CD4-positive, alpha-beta T cell treated with Interferon alpha-2 for 1 hour (primary cell): ENCODE results near the gene MIPEP.

Source experiments
- DNase-seq, 2 donors: peaks; one replicate each; pipeline ENCODE4 v3.0.0-alpha.2; 2020 to 2022

MIPEP gene

DNA sequence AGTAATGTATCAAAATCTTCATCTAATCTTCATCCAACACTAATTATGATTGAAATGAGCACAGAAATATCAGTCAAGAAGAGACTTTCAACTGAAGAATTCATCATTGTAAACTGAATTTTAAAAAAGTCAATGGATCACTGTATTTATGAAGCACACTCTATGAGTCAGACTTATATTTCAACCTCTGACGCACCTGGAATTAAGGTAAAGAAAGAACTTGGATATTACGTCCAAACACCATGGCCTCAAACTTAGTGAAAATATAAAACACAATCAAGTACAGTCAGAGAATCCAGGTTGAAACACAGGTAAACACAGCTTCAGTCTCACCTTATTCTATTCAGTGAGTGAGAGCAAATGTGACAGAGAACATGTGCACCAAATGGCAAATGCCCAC, 39.5 kb downstream of the MIPEP start:
- DNase-seq: no peak

DNA sequence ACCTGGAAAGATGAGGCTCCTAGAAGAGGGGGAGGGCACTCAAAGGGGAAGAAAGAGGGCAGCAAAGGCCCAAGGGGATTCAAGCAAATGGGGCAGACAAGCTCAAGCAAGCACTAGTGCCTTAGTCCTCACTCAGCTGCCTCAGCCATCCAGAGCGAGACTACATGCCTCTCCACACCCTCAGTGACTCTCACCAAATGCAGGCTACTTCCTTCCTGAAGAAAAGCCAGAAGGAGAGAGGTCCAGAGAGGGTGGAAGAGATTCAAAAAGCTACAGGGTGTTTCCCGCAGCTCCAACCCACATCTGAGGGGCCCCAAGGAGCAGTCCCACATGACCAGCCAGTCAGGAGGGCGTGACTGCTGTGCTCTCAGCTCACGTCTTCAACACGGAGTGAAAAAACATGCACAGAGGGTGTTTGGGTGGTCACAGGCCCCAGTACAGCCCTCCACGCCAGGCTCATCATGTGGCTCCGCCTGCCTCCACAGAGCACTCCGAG, 40.5 kb downstream of the MIPEP start:
- no peak for DNase-seq

DNA sequence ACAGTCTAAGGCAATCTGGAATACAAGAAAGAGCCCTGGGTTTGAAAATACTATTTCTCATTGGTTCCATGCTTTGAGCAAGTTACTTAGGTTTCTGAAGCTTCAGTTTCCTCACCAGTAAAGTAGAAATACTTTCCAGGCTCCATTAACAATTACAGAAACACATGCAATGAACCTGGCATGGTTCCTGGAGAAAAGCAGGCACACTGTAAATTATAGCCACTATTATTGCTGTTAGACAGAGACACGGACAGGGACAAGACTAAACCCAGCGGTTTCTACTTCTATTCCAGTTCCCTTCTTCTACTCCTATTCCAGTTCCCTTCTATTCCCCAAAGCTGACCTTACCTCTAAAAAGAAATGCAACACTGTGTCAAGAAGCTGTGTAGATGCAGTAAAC, 41.2 kb downstream of the MIPEP start:
- no peak for DNase-seq

DNA sequence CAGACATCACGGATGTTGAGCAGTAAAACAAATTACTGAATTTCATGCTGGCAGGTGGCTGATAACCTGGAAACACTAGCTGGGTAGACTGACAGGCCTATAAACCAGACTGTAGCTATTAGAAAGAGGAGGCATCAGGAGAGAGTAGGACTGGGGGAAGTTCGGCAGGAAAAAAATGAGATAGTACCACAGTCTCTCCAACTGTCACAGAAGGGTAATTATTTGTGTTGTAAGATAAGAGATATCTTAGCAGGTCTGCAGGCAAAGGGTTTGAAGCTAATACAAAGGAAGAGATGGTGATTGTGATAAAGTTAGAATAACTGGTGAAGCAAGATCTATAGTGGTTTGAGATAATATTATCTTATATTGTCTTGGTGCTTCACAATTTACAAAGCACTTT, 41.7 kb downstream of the MIPEP start:
- DNase-seq: no peak

DNA sequence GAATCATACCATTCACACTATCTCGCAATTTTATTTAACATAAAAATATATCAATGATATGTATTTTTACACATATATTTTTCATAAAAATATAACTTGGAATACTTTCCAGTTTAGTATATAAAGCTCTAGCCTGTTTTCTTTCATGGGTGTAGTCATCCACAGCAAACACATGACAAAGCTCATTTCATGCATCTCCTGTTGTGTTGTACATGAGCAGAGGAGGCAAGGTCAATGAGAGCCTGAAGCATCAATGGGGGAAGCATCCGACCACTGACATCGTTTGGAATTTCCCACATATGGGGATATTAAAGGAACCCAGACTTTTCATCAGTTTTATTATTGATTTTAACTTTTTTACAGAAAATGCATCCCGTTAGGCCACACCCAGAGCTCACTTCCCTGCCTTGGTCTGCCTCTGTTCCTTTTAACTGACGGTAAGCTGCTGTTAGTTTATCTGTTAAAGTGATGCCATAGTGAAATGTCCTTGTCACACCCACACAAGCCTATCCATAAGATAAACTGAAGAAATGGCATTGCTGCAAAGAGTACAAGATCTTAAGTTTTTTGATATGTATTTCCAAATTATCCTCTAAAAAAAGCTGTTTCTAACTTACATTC, 44.0 kb downstream of the MIPEP start:
- no peak for DNase-seq

DNA sequence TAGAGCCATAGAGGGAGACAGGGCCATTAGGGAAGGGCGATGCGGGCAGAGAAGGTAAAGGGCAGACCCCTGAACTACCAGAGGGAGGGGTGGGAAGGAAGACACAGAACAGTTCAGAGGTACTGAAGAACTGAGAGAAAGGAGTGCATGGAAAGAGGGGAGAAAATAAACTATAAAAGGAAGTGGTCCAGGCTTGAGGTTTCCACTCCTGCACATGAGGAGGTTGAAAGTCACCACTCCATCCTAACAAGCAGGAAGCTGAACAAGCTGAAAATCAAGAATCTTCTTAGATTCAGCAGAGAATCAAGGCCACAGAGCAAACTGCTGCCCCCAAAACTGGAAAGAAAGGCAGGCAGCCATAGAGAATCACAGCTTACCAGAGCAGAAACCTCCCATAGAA, 45.1 kb downstream of the MIPEP start:
- DNase-seq: no peak

DNA sequence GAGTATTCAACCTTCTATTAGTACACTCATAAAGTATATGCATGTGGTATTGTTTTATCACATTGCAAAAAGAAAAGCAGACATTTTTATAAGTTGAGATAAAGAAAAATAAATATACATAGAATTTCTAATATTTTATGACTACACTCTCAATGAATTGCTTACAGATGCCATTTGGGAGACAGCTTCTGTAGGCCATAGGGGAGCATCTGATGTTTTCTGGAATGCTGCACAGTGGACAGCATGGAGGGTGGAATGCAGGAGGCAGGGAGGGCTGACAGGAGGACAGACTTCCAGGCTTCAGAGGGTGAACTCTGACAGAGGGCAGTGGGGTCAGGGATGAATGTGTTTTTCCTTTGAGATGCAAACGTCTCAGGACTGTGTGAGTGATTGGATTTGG, 45.8 kb downstream of the MIPEP start:
- DNase-seq: no peak

DNA sequence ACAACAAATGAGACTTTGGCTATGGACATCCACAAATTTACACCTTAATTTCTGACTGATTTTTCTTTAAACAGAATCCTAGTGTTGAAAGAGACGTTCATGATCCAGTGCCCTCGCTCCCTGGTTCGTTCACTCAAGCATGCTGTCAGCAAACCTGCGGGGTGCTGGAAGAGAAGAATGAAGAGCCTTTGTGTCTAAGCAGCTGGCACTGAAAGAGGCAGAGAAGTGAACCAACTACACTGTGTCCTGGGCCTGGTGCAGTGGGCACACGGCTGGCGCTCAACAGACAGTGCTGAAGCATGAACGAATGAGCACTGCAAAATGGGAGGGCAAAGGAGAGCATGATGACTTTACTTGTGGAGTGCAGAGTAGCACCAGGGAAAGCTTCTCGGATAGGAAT, 46.8 kb downstream of the MIPEP start:
- DNase-seq: no peak

DNA sequence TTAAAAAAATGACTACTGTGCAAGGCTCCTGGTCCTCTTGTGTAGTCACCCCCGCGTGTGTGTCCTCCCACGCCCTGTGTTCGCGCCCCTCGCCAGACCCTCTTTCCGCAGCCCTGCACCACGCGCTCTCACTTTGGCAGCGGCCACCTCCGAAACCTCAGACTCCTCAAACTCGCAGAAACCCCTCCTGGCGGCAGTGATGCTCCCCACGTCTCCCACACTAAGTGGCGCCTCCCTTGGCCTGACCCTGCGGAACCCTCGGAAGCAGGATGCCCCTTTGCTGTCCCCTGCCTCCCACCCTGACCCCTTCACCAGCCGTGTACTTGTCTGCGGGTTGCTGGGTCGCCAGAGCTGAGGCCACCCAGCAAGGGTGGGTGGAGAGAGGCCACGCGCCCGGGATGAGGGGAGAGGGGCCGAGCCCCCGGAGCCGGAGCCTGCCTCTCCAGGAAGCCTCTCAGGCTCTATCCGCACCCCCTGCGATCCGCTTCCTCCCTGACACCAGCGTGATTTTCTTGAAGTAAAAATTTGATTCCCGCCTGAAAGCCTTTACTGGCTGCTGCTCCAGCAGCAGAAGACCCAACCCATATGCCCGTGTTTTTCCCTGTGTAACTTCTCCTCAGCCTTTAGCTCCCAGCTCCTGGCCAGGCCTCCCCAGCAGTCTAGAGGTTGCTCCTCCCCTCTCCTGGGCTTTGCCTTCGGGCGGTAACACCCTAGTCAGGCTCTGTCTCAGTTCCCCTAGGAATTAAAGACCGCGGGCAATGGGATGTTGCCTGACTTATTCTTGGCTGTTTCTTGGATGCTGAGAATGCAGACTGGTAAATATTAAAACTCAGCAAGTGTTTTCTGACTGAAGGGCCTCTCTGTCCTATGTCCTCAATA, 55.2 kb downstream of the MIPEP start:
- DNase-seq: no peak

DNA sequence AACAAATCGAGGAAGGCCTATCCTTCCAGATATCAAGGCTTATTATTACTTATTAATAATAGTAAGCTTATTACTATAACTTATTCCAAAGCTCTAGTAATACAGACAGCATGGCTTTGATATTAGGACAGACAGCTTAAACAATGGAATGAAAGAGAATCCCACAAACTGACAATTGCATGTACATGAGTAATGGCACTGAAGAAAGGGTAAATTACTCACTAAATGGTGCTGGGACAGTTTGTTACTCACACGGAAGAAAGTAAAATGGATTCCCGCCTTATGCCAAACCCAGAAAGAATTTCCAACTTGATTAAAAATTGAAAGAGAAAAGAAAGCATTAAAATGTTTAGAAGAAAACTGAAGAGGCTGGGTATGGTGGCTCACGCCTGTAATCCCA, 60.3 kb downstream of the MIPEP start:
- DNase-seq: no peak

DNA sequence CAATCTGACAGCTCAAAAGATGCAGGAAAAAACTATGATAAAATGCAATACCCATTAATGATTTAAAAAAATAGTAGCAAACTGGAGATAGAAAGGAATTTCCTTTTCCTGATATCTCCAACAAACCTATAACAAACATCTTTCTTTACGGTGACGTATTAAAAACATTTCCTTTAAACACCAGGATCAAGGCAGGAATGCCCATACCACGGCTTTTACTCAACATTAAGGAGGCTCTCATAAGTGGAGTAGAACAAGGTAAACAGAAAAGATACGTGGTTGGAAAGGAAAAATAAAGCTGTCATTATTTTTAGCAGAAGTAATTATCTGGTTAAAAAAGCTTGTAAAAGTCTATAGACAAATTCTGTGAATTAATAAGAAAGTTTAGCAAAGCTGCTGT, 61.1 kb downstream of the MIPEP start:
- no peak for DNase-seq

DNA sequence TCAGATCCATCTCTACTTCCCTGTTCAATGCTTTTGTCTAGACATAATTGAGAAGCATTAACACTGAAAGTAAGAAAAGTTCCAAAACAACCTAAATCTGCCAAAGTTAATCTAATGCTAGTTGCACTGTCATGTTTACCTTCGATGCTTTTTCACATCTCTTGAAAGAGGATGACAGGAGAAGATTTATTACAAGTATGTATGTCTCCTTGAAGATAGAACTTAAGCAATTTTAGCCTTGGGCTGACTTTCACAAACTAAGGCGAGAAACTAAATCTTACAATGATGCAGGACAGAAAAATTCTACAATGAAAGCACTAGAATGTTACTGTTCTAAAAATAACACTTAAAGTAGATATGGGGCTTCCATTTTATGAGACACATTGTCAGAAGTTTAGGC, 64.0 kb downstream of the MIPEP start:
- no peak for DNase-seq

DNA sequence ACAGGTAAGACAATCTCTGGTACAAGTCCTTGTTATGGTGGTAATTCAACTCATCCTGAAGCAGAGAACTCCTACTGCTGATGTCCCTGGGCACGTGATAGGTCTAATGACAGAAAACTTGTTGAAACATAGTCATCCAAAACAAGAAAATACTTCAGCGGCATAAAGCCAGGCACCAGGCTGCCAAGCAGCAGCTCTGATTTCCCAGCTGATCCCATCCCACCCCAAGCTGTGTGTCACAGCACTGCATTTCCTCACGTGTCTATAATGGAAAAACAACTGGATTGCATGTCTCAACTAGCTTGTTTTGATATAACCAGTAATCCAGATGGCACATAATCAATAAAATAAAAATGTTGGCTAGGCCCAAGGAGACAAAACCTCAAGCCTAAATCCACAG, 64.8 kb downstream of the MIPEP start:
- no peak for DNase-seq

DNA sequence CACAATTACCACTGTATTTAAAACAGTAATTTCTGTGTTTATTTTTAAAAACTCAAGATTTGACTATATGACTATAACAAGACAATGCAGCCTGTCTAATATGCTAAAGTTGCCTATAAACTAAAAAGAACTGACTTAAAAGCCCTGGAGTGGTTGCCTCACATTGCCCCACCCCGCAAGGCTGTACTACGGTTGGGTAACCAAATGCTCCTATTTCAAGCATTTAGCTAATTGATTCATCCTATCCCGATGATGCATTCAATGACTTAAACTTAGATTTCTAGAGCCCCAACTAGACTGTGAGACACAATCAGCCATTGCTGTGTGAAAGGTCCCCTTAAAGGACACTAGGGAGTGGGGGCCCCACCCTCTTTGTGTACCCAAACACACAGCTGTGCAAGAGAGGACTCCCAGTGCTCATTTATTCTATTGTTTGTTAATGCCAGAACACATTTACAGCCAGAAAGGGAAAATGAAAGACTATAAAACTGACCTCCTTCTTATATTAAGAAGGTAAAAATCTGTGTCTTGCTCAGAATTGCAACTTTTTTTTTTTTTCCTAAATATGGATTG, 66.9 kb downstream of the MIPEP start:
- no peak for DNase-seq

DNA sequence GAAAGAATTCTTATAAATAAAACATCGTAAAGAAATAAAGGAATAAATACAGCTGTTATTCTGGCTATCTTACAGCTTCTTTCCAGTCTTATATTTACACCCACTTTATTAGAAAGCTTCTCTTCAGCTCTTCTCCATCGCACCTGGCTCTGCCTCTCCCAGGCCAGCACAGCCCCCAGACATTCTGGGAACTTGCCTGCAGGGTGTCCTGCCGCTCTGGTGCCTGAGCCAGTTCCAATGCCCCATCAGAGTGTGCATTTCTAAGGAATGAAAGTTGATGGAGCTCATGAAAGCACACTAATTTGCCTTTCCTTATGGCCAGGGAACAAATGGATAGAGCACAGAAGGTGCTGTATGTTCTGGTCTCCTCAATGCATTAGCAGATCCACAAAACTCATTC, 68.7 kb downstream of the MIPEP start:
- DNase-seq: no peak

DNA sequence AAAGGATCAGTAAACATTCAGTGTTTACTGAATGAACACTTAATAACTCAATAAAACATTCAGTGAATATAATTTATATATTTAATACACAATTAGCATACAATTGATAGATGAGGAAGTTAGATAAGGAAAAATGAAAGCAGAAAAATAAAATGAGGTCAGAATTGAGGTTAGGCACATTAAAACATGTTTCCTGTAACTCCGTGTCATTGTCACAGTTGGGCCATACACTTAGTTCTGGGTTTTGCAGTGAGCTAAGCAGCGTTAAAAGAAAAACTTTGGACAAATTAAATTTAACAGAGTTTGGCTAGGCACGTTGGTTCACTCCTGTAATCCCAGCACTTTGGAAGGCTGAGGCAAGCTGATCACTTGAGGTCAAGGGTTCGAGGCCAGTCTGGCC, 71.4 kb downstream of the MIPEP start:
- peak in 1 of 2 donors; percentile 14 for DNase-seq

DNA sequence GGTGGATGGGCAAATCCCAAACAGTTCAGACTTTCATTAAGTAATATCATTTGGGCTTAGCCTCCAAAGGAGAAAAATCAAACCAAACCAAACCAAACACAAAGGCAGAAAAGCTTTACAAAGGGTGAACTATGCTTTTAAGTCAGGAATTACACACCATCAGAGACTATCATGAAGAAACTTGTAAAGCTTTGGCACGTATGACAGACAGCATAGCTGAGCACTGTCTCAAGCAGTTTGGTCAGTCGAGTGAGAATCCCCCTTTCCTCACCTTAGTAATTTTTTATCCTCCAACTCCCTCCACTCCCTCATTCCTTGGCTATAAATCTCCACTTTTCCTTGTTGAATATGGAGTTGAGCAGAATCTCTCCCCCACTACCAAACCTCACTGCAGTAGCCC, 72.1 kb downstream of the MIPEP start:
- no peak for DNase-seq

DNA sequence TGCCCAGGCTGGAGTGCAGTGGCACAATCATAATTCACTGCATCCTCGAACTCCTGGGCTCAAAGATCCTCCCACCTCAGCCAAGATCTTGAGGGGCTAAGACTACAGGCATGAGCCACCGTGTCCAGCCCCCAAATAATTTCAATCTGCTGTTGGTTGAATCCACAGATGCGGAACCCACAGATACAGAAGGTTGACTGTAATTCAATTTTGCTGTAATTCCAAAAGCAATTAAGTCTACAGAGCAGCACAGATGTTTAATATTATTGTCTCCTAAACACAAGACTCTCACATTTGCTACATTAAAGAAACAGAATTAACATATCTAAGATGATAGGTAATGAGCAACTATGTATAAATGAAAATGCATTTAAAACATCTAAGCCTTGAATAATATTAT, 75.6 kb downstream of the MIPEP start:
- no peak for DNase-seq

DNA sequence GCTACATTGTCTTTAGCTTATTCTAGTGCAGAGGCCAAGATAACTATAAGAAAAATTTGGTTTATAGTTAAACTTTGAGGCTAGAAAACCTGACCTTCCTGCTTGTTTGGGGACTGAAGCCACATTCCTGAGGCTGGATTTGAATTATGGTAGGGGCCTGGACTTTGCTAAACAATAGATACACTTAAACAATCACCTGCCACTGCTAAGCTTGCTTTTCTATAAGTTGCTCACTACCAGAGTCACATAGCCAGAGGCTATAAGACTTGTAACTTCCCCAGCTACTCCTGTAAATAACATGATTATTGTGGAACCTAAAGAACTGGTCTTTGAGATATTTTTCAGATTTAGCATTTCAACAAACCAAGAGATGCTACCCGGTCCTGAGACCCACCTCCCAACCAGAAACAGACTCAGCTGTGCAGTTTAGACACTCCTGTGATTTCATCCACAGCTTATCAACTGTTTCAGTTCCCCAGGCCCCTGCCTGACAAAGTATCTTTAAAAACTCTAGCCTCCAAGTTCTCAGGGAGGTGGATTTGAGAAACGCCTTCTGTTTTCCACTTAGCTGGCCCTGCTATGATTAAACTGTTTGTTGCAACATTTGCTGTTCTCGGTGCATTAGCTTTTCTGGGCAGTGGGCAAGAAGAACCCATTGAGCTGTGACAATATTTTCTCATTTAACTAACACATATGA, 77.7 kb downstream of the MIPEP start:
- no peak for DNase-seq

DNA sequence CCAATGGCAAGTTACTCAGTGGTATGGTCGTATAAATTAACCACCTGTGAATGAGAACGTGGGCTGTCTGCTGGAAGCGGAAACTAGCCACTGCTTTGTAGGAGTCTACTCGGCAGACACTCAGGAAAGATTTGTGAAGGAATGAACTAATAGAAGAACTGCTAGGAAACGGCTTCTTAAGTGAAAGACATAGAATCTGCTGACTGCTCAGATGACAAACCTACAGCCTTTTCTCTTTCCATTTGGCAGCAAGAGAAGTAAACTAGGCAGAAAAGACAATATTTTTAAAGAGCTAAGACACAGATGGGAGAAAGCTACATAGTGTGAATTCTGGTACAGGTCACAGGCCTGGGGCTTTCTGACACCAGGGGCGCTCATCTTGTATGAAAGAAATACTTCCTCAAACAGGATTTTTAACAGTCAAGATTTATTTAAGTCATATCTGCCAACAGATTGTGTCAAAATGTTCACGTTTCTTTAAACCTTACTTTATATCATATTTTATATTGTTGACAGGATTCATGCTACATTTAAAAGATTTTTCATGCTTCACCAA, 78.4 kb downstream of the MIPEP start:
- peak in 1 of 2 donors; percentile 12 for DNase-seq

DNA sequence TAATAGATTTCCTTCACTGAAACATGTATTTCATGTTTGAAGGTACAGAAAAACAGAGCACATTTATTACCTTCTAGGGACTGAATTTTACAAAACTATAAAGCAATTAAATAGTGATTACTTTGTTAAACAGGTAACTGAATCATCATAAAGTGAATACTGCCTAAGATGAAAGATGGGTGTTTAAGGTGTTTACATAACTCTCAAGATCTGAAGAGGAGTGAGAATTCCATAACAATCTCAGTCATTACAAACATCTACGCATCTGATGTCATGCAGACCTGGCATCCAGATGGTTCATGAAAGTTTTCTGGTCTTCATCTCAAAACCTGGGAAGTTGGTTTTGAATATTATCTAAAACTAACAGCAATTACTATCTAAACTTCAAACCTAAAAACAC, 80.4 kb downstream of the MIPEP start:
- no peak for DNase-seq

DNA sequence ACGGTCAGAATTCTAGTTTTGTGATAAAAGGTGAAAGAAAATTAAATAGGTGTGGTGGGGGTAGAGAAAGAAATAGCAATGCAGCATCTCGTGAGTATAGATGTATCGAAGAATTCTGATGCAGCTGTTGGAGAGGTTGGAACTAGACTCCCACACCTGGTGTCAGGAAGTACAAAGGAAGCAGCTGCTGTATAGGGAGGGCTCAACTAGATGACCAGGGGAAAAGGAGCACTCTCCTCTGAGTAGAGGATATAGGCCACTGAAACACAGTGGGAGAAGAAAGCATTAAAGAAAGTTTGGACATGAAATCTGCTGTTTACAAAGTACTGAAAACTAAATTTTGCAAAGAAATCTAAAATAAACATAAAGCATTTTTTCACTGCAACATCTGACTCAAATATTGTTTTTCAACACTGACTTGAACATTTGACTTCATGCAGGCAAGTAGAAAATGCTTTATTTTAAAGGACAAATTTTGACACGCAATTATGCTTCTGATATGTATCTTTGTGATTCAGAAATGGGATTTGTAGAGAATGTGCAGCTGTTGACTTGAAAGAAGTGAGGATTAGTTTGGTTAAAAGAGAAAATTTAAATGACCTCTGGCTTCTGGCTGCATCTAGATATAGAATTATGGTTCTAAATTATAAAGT, 82.2 kb downstream of the MIPEP start:
- DNase-seq: no peak

DNA sequence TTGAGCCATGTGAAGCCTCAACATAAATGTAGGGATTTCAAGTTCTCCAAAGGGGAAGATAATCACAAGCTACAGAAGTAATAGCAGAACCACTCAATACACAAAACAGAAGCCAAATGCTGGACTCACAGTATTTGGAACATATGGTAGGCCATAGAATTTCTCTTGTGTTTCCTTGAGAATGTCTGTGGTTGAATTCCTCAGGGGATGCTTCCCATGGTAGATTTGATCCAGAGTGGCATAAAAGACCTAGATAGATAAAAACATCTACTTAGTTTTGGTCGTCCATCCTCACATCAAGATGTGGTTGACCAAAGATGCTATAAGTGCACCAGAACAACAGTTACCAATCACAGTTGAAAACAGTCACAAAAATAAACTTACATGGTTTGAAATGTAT, 83.4 kb downstream of the MIPEP start:
- no peak for DNase-seq
